Stimulated activated CD4-positive, alpha-beta T cell treated with anti-CD3 and anti-CD28 coated beads, Interleukin-4, amount 100 ng/mL, for 24 hours (primary cell): ENCODE measurements around the gene FTO.
"Not testable (repeated sequence)": the region's sequence is repeated elsewhere in the genome, so short reads cannot be mapped to it uniquely, and the experiment has no call there.

Experiments
- DNase-seq: peaks from one replicate; pipeline ENCODE4 v3.0.0-alpha.2; 2020

Gene FTO

DNA sequence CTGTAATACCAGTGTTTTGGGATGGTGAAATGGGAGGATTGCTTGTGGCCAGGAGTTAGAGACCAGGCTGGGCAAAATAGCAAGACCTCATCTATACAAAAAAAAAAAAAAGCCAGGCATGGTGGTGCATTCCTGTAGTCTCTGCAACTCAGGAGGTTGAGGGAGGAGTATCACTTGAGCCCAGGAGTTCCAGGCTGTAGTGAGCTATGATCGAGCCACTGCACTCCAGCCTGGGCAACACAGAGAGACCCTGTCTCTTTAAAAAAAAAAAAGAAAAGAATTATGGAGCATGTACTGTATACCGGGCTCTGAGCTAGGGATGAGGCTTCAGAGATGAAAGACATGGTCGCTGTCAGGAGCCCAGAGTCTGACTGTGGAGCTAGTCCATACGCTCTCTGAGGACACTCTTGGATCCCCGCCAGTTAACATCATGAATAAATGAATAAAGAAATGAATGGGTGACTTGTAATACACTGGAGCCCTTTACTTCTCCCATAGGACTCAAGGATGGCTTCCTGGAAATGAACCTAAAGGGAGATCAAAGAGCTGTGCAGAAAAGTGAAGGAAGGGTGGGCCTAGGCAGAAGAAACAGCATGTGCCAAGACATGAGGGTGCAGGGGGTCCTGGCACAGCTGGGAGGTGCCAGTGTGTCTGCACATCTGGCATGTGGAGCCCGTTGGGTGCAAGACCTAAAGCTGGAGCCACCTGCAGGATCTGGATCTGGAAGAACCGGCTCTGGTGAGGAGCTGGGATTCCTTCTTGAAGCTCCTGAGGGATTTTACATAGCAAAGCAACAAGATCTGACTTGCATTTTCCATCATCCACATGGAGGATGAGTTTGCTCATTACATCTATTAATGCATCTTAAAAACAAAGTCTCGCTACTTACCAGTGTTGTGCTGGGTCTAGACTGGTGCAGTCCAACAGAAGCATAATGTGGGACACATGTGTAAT, 462.2 kb downstream of the FTO start:
- no peak for DNase-seq

DNA sequence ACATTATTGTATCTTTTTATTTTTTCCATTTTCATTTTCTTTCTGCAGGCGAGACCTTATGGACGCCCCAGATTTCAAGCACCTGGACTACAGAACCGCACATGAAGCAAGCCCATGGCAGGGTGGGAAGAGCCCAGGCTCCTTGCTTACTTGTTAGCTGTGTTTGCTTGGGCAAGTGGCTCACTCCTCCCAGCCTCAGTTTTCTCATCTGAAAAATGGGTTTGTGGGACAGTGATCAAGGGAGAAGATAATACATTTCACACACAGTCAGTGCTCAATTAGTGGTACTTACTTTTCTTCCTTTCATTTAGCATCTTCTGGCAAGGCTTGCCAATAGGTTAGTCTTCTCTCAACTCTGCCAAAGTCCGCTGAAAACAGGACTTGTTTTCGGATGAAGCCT, 465.2 kb downstream of the FTO start:
- DNase-seq = no peak

DNA sequence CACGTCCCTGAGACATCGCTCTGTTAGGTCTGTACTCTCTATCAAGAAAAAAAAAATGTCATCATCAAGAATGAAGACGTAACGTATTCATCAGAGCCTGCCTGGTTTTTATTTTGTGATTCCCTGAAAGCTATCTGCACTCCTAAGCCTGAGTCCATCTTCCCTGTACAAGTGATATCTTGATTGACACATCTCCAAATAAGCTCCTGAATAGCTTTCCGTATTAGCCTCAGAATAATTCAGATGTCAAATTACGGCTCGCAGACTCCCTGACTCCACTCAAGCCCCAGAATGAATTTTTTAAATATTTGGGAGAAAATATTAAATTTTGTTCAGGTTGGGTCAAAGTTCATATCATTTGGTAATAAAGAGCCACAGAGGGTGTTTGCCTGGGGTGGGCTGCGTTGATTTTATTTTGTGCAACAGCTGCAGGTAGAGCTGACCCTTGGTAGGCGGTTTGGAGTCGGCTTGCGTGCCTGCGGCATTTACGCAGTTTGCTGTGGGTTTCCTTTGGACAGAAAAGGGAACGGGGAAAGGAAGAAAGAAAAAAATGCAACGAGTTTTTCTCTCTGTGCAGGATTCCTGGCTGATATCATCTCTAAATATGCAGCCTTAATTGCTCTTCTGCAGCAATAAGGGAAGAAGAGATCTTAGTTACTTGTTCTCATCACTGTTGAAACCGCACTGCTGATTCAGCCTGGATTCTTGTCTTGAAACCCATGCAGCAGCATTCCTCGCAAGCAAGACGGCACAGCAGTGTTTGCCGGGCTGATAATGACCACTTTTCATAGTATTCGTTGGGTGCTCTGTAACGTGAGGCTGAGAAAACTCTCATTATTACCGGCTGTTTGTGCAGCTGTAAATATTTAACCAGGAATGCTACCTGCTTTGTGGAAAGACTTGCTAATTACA, 467.9 kb downstream of the FTO start:
- no peak for DNase-seq

DNA sequence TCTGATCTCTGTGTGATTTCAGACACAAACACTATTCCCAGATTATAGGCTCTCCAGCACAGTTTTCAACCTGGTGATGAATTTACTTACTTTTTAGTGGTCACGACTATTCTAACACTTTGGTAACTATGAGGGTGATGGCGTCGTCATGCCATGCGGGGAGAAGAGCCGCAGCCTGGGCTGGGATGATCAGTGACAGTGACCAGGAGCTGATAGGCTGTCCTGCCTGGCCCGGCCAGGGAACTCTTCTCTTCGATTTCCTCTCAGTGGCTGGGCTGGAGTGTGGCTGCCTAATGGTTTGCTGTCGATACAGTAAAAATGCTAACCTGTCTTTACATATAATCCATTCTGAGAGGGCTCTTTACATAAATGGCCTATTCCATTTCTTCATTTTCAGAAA, 469.5 kb downstream of the FTO start:
- no peak for DNase-seq

DNA sequence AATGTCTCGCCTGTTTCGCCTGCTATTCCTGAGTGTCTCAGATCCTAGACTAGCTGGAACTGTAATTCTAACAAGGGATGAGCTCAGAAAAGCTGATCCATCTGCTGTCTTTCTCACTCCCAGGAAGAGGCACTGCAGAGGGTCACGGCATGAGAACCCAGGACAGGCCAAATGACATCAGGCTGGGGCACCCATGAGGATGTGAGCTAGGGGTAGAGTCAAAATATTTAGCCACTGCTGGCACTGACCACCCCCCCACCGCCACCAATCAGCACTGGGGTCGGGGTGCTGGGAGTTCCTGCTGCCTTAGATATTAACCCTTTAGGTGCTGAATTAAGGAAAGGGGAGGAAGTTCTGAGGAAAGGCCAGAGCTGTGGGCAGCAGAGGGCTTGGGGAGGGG, 470.2 kb downstream of the FTO start:
- DNase-seq = no peak

DNA sequence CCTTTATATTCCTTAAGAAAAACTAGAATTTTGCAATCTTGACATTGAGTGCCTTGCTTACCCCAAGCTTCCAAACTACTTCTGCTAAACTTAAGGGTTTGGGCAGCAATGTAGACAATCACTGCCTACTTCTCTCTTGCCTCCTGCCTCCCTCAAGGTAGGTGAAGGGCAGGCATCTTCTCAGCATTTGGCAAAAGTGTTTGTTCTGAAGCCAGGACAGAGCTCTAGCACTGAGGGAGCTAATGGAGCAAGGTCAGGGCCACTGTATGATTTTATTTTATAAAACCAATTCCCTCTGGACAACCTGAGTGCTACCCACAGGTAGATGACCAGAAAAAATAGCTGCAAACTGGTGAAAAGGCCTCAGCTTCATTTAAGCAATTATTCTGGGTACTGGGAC, 470.8 kb downstream of the FTO start:
- no peak for DNase-seq

DNA sequence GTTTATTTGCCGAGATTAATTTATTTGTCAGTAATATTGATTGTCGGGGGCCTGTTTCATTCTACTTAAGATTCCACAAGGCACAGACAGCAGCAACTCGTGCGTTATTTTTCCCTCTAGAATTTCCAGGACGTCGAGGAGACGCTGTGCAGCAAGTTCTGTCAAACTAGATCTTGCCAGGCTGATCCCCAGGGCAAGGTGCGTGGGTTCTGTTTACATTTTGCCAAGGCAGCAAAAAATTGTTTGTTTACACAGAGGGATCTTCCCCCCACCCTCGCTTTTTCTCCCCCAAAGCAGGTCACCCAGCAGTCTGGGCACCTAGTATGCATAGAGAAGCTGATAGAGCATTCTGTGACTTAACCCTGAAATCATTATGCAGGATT, 471.2 kb downstream of the FTO start:
- DNase-seq = no peak

DNA sequence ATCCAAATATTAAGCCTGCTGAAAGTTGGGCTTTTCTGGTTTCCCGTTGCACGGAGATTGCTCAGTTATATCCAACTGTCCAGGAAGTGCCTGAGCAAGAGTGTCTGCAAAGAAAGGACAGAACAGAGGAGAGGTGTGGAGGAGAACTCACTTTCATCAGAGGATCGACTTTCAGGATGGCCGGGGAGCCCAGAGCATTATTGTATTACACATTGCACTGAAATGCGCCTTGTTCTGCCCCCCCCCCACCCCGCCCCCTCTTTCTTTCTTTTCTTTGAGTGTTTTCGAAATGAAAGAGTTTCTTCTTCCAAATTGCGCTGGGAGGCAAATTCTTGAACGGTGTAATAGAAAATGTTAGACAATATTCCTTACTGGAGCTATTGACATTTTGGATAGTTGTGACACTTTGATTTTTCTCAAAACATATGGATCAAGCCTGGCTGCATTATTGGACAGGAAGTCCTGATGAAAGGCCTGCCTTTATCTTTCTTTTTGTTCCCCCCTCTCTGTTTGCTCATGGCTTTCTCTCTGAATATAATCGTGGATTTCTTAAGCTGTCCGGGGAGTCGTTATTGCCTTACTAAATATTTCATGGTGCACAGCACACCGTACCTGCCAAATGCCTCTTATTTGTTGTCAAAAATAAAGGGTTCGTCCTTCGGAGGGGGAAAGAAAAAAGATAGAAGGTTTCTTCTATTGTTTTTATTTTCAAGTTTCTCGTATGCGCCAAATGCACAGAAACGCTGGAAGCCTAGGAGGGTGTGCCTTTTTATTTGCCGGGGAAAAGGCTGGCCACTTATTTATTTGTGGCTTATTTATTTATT, 471.8 kb downstream of the FTO start:
- no peak for DNase-seq

DNA sequence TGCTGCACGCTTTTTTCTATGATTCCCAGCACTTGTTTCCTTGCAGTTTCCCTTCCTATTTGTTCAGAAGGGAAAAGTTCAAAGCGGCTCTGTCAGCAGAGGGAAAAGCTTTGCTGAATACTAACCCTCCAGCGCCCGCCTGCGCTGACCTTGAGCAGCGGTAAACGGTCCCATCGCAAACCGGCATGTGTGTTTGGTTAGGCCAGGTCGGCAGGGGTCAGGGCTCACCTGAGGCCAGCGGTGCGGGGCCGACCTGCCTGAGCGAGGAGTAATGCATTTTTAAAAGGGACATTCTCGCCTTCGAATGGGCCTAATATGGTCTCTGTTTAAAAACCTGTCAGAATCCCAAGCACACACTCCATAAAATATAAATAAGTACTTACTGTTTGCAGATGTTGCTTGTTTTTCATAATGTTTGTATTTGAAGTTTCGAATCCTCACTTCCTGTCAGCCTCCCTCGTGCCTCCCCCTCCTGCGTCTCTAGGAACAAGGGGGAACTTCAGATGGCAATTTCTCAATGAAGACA, 472.5 kb downstream of the FTO start:
- no peak for DNase-seq

DNA sequence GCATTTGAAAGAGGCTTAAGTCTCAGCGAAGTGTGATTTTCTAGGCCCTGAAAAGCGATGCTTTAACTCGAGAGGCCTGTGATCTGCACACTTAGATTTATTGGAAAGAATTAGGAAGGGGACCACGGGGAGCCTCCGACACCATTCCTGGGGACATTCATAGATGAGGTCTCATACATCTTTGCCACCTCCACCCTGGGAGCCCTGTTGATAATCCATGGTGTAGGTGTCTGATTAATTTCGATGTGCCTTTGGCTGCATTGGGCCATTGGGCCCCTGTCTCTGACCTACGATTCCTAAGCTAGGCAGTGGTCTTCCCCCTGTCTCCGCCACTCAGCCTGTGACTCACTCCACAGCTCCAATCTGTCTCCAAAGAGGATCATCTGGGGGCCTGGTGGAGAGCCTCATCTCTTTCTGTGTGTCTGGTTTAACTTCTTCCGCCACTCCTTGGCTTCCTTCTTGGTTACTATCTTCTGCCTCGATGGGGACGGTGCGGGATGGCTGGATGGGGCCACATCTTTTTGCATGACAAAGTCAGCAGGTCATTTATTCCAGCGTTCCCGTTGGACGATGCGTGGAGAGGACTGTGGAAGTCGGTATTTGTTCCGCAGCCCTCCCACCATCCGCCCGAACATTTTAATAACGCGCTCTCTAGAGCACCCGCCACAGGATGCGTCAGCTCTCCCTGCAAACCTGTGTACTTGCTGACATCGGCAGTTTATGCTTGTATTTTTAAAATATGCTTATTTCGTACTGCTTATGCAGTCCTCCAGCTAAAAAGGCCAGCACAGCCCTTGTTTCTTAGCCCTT, 473.3 kb downstream of the FTO start:
- DNase-seq = no peak

DNA sequence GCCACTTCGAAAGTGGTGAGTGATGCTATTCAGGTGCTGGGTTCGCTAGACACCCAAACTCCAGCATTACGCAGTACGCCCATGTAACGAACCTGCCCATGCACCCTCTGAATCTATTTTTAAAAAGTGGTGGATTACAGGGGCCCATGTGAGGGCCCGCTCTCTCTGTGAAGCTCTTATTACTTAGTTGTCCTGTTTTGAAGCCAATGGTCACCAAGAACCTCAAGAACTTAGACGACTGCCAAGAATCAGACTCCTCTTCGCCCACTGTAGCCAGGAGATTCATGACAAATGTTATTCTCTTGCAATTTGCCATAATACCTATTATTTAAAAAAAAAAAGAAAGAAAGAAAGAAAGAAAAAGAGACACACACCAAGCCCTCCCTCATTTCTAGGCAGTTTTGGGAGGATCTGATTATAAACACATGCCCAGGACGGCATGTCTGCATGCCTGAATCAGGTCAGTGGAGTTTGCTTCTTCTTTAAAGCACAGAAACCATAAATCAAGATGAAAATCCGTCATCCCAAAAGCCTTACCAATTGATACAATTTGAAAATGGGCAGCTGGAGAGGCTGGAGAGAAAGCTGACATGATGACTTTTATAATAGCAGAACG, 474.0 kb downstream of the FTO start:
- no peak for DNase-seq

DNA sequence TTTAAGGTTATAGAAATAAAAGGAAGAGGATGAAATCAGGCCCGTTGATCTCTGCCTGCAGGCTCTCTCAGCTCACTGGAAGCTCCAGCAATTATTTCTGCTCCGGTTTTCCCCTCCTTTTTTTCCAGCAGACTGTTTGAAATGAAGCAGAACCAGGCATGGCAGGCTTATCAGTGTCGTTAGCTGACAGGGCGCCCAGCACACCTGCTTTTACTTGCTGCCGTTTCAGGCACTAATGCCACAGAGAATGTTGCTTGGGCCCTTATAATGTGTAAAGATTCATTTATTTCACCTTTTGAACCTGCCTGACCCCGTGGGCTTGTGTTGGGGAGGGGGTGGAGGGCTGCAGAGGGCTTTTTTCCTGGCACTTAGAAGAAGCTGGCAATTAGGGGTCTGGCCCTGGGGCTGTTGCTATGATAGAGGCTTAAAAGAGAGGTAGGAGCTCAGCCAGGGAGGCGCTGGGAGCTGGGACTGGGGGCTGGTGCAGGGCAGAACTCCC, 474.6 kb downstream of the FTO start:
- DNase-seq = no peak

DNA sequence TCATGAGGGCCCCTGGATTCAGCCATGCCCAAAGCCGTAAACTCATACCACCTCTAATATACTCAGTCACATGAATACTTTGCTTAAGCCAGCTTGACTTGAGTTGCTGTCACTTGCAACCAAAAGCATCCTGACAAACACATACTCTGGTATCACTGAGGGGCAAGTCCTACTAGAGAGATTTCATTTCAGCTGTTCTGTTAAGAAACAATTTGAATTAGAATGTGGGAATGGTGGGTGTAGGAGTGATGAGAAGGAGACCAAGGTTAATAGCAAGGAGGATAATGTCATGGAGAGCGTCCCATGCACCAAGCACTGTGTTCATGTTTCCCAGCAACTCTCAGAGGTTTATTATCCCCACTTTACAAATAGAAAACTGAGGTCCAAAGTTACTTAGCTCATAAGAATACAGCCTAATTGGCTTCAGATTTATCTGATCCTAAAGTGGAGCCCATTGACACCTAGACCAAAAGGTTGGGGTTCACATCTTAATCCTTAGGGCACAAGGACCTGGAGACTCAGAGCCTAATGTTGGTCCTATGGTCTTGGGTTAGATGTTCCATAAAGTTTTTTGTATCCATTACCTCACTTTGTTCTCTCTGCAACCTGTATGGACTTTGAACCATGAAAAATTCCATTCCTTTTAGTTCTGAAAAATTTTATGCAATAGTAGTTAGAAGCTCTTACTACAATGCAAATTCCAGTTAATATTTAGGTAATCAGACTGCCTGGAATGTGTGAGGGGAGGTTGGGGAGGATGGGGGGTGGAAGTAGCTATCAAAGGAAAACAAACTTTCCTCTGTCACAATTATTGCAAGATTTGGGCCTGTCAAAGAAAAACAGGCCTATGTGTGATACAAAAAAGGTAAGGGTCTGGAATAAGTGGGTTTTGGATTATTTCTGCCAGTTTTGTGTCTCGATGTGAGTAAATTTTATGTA, 476.7 kb downstream of the FTO start:
- DNase-seq = no peak

DNA sequence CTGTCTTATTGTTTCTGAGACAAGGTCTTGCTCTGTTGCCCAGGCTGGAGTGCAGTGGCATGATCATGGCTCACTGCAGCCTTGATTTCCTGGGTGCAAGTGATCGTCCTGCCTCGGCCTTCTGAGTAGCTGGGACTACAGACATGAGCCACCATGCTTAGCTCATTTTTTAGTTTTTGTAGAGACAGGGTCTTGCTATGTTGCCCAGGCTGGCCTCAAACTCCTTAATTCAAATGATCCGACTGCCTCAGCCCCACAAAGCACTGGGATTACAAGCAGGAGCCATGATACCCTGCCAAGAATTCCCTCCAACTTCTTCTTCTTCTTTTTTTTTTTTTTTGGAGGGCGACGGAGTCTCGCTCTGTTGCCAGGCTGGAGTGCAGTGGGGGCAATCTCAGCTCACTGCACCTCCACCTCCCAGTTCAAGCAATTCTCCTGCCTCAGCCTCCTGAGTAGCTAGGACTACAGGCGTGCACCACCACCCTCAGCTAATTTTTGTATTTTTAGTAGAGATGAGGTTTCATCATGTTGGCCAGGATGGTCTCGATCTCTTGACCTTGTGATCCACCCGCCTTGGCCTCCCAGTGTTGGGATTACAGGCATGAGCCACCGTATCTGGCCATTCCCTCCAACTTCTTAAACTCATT, 477.9 kb downstream of the FTO start:
- not testable (repeated sequence) for DNase-seq

DNA sequence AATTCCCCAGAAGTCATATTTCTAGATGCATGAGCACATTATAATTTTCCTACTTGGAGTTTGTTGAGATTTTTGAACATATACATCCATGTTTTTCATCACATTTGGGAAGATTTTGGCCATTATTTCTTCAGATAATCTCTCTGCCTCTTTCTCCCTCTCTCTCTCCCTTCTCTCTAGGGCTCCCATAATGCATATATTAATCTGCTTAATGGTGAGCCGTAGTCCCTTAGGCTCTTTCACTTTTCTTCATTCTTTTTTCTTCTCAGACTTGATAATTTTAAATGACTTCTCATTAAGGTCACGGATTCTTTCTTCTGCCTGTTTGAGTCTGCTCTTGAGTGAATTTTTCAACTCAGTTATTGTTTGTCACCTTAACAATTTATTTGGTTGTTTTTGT, 481.1 kb downstream of the FTO start:
- no peak for DNase-seq

DNA sequence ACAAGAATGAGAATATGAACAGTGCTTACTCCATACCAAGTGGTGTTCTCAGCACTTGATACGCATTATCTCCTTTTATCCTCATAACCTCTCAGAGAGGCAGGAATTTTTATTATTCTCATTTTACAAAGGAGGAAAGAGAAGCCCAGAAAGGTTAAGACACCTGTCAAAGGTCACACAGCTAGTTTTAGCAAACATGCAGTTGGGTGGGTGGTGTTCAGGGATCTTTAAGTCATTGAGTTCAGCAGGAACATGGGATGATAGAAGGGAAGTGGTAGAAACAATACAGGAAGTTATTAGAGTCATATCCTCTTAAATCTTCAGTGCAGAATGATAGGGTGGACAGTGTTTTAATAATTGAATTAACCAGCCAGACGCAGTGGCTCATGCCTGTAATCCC, 487.2 kb downstream of the FTO start:
- no peak for DNase-seq

DNA sequence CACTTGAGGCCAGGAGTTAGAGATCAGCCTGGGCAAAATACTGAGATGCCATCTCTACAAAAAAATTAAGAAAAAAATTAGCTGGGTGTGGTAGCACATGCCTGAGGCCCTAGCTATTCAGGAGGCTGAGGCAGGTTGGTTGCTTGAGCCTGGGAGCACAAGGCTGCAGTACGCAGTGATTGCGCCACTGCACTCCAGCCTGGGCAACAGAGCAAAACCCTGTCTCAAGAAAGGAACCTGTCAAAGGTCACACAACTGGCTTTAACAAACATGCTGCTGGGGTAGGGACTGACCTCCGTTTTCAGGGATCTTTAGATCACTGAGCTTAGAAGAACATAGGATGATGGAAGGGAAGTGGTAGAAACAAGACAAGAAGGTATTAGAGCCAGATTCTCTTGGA, 487.6 kb downstream of the FTO start:
- DNase-seq = no peak

DNA sequence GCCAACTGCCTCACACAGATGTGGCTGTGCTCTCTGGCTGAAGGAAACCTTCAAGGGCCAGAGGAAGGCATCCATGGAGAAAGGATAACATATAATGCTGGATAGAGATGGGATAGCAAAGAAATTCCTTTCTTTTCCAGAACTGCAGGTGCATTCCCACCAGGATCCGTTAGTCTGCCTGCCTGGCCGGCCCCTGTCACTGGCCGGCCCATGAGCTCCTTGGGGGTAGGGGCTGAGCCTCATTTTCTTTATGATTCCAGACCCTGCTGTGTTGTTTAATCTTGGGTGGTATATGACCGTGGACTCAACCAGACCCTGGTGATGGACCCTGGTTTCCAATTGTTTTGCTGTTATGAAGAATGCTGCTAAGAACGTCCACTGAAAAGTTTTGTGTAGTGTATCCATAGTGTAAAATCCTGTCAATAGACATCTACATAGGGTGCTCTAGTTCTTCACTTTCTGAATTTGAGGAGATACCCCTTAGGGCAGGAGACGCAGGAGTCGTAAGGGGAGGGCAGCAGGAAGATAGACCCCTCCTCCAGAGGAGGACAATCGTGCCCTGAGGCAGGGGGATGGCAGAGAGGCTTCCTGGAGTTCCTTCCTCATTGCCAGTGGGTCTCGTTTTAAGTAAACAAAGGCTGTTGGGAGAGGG, 489.2 kb downstream of the FTO start:
- no peak for DNase-seq
